GM10248 (cell line): ENCODE results near the gene WRAP53.

Source experiments
- CTCF ChIA-PET: fragments of 300-600 bp; sonication (Branson Sonifier 250); formaldehyde crosslinking; extraction: SDS; loops from one replicate; lab custom pipeline; 2021; ENCODE audit warnings: antibody characterized with exemption; lab: Yijun Ruan, JAX
- POLR2A ChIA-PET: fragments of 350-650 bp; sonication (Branson Sonifier 250); formaldehyde crosslinking; extraction: SDS; loops from one replicate; lab custom pipeline; 2020; ENCODE audit warnings: antibody characterized with exemption; lab: Yijun Ruan, JAX
- DNase-seq: peaks from one replicate; pipeline ENCODE4 v3.0.0; 2012; ENCODE audit errors: extremely low spot score
- TF ChIP-seq, protein P1 (sequence below): IDR thresholded peaks from 2 replicates; pipeline ENCODE4 v1.5.1; 2012; ENCODE audit warnings: mild to moderate bottlenecking, low read depth; ENCODE audit errors: extremely low read depth, missing control alignments, control extremely low read depth

Gene WRAP53

GRCh38 chr17:7650509-7651096 lies 37.7 kb upstream of the WRAP53 start, which contains the start of gene ATP1B2:
TSS of gene ATP1B2 (plus strand) at chr17:7650926. CDS start at chr17:7651519, 593 bp downstream.
- ChIA-PET CTCF (interaction anchor here (0.8 to 3.0 kb wide), 5 partner anchors 9 to 90 kb away, joined by 3 to 25 read pairs (median 4); partner anchors contain the start of genes SENP3, TP53 and WRAP53), POLR2A (interaction anchor here (0.6 to 1.4 kb wide), 17 partner anchors 8 to 647 kb away, joined by 3 to 18 read pairs (median 4); partner anchors contain the start of genes SAT2 and TP53)
- TF ChIP-seq, protein P1, sequence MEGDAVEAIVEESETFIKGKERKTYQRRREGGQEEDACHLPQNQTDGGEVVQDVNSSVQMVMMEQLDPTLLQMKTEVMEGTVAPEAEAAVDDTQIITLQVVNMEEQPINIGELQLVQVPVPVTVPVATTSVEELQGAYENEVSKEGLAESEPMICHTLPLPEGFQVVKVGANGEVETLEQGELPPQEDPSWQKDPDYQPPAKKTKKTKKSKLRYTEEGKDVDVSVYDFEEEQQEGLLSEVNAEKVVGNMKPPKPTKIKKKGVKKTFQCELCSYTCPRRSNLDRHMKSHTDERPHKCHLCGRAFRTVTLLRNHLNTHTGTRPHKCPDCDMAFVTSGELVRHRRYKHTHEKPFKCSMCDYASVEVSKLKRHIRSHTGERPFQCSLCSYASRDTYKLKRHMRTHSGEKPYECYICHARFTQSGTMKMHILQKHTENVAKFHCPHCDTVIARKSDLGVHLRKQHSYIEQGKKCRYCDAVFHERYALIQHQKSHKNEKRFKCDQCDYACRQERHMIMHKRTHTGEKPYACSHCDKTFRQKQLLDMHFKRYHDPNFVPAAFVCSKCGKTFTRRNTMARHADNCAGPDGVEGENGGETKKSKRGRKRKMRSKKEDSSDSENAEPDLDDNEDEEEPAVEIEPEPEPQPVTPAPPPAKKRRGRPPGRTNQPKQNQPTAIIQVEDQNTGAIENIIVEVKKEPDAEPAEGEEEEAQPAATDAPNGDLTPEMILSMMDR: no peak
- DNase-seq: peak; percentile 83

DNA sequence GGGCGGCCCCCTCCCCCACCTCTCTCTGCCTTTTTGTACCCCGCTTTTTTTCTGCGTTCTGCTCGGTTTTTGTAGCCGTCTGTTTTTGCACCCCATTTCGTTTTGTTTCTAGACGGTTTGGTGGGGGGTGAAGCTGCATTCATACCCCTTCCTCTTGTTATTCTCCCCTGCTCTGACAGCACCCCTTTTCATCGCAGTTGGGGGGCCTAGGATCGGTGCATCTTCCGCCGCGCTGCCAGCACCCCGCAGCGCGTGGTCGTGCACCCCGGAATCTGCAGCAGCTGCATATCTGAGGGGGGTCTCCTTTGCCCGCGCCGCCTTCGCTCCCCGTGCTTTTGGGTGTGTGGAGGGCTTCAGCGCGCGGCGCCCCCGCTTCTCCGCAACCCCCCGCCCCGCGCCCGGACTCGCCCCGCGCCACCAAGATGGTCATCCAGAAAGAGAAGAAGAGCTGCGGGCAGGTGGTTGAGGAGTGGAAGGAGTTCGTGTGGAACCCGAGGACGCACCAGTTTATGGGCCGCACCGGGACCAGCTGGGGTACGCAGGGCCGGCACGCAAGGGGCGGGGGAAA lies 37.1 kb upstream of the WRAP53 start:
- DNase-seq: no peak
- CTCF ChIA-PET: interaction anchor here (0.8 to 3.0 kb wide), 5 partner anchors 9 to 90 kb away, joined by 3 to 25 read pairs (median 4); partner anchors contain the start of genes SENP3, TP53 and WRAP53
- TF ChIP-seq, protein P1: no peak
- POLR2A ChIA-PET: interaction anchor here (0.6 to 1.4 kb wide), 10 partner anchors 8 to 36 kb away, joined by 3 to 18 read pairs (median 4); partner anchors contain the start of genes SAT2 and TP53

- no peak for DNase-seq
- ChIA-PET CTCF (interaction anchor here (1.3 to 3.0 kb wide), 3 partner anchors 19 to 36 kb away, joined by 4 to 25 read pairs (median 19); partner anchors contain the start of genes TP53 and WRAP53), POLR2A (interaction anchor here (0.5 to 1.4 kb wide), 5 partner anchors 9 to 35 kb away, joined by 3 to 12 read pairs (median 3); partner anchors contain the start of gene TP53)
- TF ChIP-seq, protein P1: no peak
Measured at GRCh38 chr17:7651665-7652387, 36.5 kb upstream of the WRAP53 start.

GRCh38 chr17:7652388-7653356 lies 35.6 kb upstream of the WRAP53 start:
- ChIA-PET CTCF (interaction anchor here (1.9 to 3.0 kb wide), 4 partner anchors 20 to 35 kb away, joined by 5 to 25 read pairs (median 14); partner anchors contain the start of genes TP53 and WRAP53), POLR2A (interaction anchor here (0.5 to 0.9 kb wide), 2 partner anchors 8 to 35 kb away, joined by 3 to 5 read pairs; partner anchors contain the start of gene TP53)
- DNase-seq: no peak
- TF ChIP-seq, protein P1: no peak

DNA sequence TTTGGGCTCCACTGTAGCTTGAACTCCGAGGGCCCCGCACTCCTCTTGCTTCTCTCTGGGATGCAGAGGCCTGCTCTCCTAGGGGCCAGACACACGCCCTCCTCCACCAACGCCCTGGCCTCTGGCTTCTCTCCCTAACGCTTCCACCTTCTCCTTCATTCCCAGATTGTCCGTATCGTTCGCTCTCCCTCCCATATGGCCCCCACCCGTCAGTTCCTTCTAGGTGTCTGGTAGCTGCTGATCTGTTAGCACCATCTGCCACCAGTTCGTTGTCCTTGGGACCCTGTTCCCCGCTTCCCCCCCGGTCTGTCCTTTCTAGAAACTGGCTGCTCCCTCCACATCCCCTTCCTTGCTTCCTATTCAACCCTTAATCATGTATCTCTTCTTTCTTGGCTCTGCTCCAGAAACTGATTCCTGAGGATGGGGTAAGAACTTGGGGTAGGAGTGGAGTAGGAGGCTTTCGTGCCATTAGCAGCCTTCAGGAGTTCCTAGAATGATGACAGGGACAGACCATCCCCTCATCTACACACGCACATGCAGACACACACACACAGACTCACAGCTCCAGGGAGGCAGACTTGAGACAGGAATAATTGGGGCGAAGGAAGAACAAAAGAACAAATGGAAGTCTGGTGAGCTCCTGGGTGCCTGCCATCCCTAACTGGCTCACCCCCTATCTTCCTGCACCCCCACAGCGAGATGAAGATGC lies 33.3 kb upstream of the WRAP53 start:
- no peak for DNase-seq
- POLR2A ChIA-PET: interaction anchor here (0.6 to 1.1 kb wide), 3 partner anchors 25 to 517 kb away, joined by 3 to 6 read pairs (median 4); no protein-coding TSS in a partner anchor
- TF ChIP-seq, protein P1: no peak
- CTCF ChIA-PET: interaction anchor here (1.4 to 2.4 kb wide), 3 partner anchors 18 to 34 kb away, joined by 5 to 10 read pairs (median 5); partner anchors contain the start of gene WRAP53
